GM08714 (cell line): ENCODE results near the gene DSCAM.
"Not testable (repeated sequence)": the region's sequence is repeated elsewhere in the genome, so short reads cannot be mapped to it uniquely, and the experiment has no call there.

Source experiments
- H3K4me3 ChIP-seq: fragments of 200-500 bp; sonication (Bioruptor generic); 2 replicates; pipeline ENCODE4 v1.5.1; 2014; ENCODE audit warnings: mild to moderate bottlenecking, low read length, inconsistent platforms
- ZNF274 ChIP-seq: IDR thresholded peaks from 2 replicates; pipeline ENCODE4 v1.6.1; 2012; ENCODE audit warnings: mild to moderate bottlenecking, low read depth, low read length

DSCAM gene

DNA sequence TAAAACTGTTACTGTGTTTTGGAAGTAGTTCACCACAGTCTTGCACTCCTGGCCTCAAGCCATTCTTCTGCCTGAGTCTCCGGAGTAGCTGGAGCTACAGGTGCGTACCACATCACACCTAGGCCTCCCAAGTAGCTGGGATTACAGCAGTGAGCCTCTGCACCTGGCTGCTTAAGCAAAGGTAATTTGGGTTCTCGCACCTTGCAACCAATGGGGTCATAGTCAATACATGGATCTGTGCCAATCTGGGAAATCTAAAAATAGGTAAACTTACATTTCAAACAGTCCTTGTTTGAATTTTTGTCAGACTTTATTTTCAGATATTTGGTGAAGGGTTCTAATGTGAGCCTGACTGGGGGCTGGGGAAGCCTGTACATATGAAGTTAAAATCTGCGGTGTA lies 513.2 kb downstream of the DSCAM start:
- TF ChIP-seq ZNF274, result no peak
- no peak overlapping the region for H3K4me3 ChIP-seq

- H3K4me3 ChIP-seq, result no peak overlapping the region
- no peak for TF ChIP-seq ZNF274
These were observed 515.2 kb downstream of the DSCAM start for GRCh38 chr21:40331804-40332203.

- TF ChIP-seq ZNF274, result no peak
- H3K4me3 ChIP-seq, result no peak overlapping the region
These were observed 515.8 kb downstream of the DSCAM start for GRCh38 chr21:40331172-40331571.

DNA sequence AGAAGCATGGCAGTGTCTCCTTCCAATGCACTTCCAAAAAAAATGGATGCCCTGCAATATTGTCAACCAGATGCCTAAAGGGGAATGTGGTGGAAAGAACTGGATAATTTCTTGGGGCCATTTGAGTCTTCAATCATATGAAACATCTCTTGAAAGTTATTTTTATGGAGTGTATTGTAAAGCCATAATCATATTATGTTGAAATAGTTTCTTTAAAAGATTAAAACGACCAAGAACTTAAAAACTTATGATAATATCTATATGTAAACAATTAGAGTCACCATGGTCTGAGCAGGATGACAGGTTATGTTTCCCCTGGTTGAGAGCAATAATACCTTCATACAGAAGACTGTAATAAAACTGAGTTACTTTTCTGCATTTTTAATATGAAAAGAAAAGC lies 522.6 kb downstream of the DSCAM start:
- TF ChIP-seq ZNF274, result no peak
- no peak overlapping the region for H3K4me3 ChIP-seq

- H3K4me3 ChIP-seq, result not testable (repeated sequence)
These were observed 526.2 kb downstream of the DSCAM start for GRCh38 chr21:40320718-40321117.

- H3K4me3 ChIP-seq, result no peak overlapping the region
- no peak for TF ChIP-seq ZNF274
These were observed 528.6 kb downstream of the DSCAM start for GRCh38 chr21:40318371-40318770.

DNA sequence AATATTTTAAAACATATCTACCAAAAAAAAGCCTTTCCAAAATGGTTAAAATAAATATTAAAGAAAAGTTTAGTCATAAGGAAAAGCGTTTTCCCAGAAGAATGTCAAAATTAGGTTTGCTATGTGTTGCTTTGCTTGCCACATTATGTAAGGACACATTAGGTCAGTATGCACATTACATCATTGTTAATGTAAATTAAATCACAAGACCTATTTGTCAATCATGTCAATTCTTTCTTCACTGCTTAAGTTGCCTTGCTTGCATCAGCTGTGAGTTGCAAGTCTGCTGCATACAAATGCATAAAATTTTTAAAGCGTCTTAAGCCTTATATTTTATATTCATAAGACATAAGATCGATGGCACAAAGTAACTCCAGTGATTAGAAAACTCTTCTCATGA lies 530.9 kb downstream of the DSCAM start:
- H3K4me3 ChIP-seq, result no peak overlapping the region
- no peak for TF ChIP-seq ZNF274

DNA sequence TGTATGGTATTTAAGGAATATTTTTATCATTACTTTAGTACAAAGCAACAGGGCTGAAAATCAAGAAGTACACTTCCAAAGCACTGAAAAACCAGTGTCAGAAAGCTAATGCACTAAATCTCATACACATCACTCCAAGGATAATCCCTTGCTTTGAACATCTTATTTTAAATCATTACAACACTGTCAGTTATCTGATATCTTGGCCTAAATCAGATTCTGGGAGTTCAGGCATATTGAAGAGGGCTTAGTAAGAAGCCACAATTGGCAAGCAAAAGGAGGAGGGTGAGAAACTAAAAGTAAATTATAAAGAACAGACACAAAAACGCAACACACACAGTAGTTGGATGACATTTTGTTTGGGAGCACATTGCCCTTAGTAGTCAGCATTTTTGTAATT lies 531.3 kb downstream of the DSCAM start:
- H3K4me3 ChIP-seq, result no peak overlapping the region
- no peak for TF ChIP-seq ZNF274

DNA sequence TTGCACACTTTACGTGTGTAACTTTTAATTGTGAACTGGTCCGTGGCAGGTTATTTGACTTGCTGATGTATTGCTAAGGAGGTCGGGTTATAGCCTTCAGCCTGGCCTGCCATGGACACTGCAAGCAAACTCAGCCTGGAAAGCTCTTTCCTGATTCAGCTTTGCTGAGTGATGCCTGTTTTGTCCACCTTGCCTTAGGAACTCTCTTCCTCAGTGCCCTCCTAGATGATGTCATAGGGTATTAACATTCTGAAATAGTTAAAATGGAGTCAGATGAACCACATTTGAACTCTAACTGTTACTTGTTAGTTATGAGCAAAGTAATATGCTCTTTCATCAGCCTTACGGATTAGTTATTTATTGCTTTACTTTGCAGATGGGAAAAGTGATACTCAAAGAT lies 533.7 kb downstream of the DSCAM start:
- no peak for TF ChIP-seq ZNF274
- no peak overlapping the region for H3K4me3 ChIP-seq

DNA sequence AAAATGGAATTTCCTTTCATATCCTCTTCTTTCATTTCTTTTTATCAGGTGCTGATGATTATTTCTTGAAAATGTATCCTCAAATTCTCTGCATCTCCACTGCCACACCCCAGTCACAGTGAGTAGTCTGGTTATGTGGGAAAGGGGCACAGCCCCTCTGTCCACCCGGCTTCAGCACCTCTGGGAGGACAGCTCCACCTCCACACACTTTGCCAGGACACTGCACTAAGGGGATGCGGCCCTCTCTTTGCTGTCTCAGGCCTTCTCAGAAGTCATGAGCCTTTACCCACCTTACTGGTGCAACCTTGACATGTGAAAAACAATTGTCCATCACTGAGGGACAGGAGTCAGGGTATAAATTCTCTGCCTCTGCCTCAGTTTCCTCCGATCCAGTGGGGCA lies 546.7 kb downstream of the DSCAM start:
- no peak overlapping the region for H3K4me3 ChIP-seq
- no peak for TF ChIP-seq ZNF274

DNA sequence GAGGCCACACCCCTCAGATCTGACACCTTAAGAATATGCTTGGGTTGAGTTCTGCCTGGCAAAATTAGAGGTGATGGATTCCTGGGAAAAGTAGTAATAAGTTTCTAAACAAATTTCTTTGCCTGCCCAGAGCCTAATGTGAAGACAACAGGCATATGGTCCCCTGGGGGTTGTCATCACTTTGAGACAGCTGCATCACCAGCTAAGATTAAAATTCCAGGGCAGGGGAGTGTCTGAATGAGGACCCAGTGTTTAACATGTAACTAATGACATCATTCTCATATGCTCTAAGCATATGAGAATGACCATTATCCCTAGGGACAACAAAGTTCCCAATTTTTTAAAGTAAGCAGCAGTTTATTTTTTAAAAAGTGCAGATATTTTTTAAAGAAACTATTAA lies 547.5 kb downstream of the DSCAM start:
- no peak overlapping the region for H3K4me3 ChIP-seq
- no peak for TF ChIP-seq ZNF274

DNA sequence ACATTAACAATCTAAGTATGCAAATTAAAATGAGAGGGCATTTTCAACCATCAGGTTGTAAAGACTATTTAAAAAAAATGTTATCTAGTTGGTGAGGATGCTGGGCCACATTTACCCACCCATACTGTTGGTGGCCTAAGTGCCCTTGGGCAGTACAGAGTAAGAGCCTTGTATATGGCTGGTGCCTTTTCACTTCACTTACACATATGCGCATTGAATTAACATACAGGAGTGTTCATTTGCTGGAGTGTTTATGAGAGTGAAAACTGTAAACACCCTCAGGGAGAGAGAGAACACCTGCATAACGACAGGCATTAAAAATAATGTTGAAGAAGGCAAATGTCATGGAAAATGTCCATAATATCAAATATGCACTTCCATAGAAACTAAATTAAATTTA lies 552.6 kb downstream of the DSCAM start:
- TF ChIP-seq ZNF274, result no peak
- no peak overlapping the region for H3K4me3 ChIP-seq

GRCh38 chr21:40291560-40291959 lies 555.4 kb downstream of the DSCAM start:
- no peak for TF ChIP-seq ZNF274
- no peak overlapping the region for H3K4me3 ChIP-seq

DNA sequence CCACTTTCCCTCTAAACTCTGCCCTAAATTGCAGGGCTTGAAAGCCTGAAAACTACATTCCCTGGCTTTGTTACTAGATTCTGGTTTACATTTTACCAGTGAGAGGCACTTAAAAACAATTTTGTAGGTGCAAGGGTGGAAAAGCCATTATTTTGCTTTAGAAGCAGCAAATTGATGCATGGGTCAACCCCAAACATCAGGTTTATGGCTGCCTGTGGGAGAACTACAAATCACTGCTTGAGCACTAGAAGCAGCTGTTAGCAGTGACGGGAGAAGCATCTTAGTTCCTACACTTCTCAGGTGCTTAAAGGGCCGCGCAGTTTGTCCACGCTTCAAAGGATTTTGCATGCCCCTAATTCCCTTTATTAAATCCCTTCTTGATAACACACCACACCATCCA lies 562.5 kb downstream of the DSCAM start:
- no peak overlapping the region for H3K4me3 ChIP-seq
- no peak for TF ChIP-seq ZNF274

- no peak for TF ChIP-seq ZNF274
- no peak overlapping the region for H3K4me3 ChIP-seq
These were observed 563.8 kb downstream of the DSCAM start for GRCh38 chr21:40282912-40283886.

GRCh38 chr21:40278345-40278744 lies 568.6 kb downstream of the DSCAM start:
- TF ChIP-seq ZNF274, result no peak
- H3K4me3 ChIP-seq, result no peak overlapping the region
